Vagina (tissue), 2 donors: ENCODE results near the gene PIK3R1. TPM values are rescaled to one million over a fixed set of nuclear protein-coding genes. Genes with fewer than 3 reads are reported as not detected.

ENCODE experiments used
- DNase-seq, 2 donors: peaks; one replicate each; pipeline ENCODE4 v3.0.0-alpha.2; 2017; ENCODE audit errors: extremely low spot score in 2 of 2
- H3K27ac ChIP-seq: fragments of 200-600 bp; sonication (generic); one replicate; pipeline ENCODE4 v1.5.1; 2019
- H3K27me3 ChIP-seq: fragments of 200-600 bp; sonication (generic); one replicate; pipeline ENCODE4 v1.5.1; 2019
- H3K36me3 ChIP-seq, 2 donors: fragments of 200-600 bp; sonication (generic); one replicate each; pipeline ENCODE4 v1.5.1; 2017 to 2019
- H3K4me1 ChIP-seq: fragments of 200-600 bp; sonication (generic); one replicate; pipeline ENCODE4 v1.5.1; 2019
- H3K4me3 ChIP-seq, 2 donors: fragments of 200-600 bp; sonication (generic); 1 replicate in 1 of 2; 2 replicates in 1 of 2; pipeline ENCODE4 v1.5.1; 2016 to 2019
- H3K9me3 ChIP-seq: fragments of 200-600 bp; sonication (generic); one replicate; pipeline ENCODE4 v1.5.1; 2019
- CTCF ChIP-seq, 3 experiments: fragments of 450-650 bp in 2 of 3; fragments of 200-600 bp in 1 of 3; sonication (generic) in 1 of 3; IDR thresholded peaks; one replicate each; pipeline ENCODE4 v1.5.1; 2017 to 2019; ENCODE audit warnings: antibody characterized with exemption in 3 of 3, mild to moderate bottlenecking in 2 of 3, moderate library complexity in 2 of 3
- POLR2A ChIP-seq, 2 donors: fragments of 450-650 bp; IDR thresholded peaks; one replicate each; pipeline ENCODE4 v1.6.1; 2017; ENCODE audit warnings: antibody characterized with exemption in 2 of 2, mild to moderate bottlenecking in 2 of 2, moderate library complexity in 2 of 2
- POLR2AphosphoS5 ChIP-seq, 2 donors: sonication (generic); formaldehyde crosslinking; IDR thresholded peaks; one replicate each; pipeline ENCODE4 v1.9.0; 2017; ENCODE audit warnings: antibody characterized with exemption in 2 of 2, mild to moderate bottlenecking in 2 of 2, low read depth in 1 of 2; ENCODE audit not compliant: insufficient read depth in 1 of 2
- intact Hi-C: fragments of 100-400 bp; cut with DNase I; formaldehyde crosslinking; loops from one replicate; pipeline ENCODE4 v1.15.1; 2023
- total RNA-seq: library from RNA; depleted of rRNA; stranded (reverse); fragments of >200 nt; gene quantifications from one replicate; pipeline ENCODE4 v1.2.3, GENCODE V29; 2016

The PIK3R1 gene
- total RNA-seq, 1 donor from 2014 or later = 134 TPM

GRCh38 chr5:68274847-68275651 lies 59.5 kb downstream of the PIK3R1 start:
- no peak for DNase-seq
- TF ChIP-seq CTCF (IDR thresholded peaks at IDR 0.05) (no peak), POLR2A (IDR thresholded peaks at IDR 0.05) (no peak), POLR2AphosphoS5 (IDR thresholded peaks at IDR 0.05; ENCODE audit: insufficient read depth in 1 of 2, low read depth in 1 of 2) (no peak)
- Histone ChIP-seq H3K27me3 (no peaks in the 10 kb centered on the region), H3K27ac (no peak overlapping the region), H3K4me3 (no peak overlapping the region), H3K9me3 (no peaks in the 10 kb centered on the region), H3K4me1 (peaks cover 53% of the 10 kb centered on the region), H3K36me3 (peaks cover 0 to 48% of the 10 kb centered on the region in 2 donors)
- intact Hi-C loops = no loop called here

- H3K4me3 ChIP-seq = no peak overlapping the region
- H3K9me3 ChIP-seq = no peaks in the 10 kb centered on the region
- no peak for DNase-seq
- H3K36me3 ChIP-seq = peaks cover 0 to 65% of the 10 kb centered on the region in 2 donors
- H3K4me1 ChIP-seq = peaks cover 40% of the 10 kb centered on the region
- TF ChIP-seq POLR2AphosphoS5 (IDR thresholded peaks at IDR 0.05; ENCODE audit: insufficient read depth in 1 of 2, low read depth in 1 of 2) = no peak
- TF ChIP-seq POLR2A (IDR thresholded peaks at IDR 0.05) = no peak
- TF ChIP-seq CTCF (IDR thresholded peaks at IDR 0.05) = no peak
- peak overlapping the region; percentile 14 for H3K27ac ChIP-seq
- H3K27me3 ChIP-seq = no peaks in the 10 kb centered on the region
- intact Hi-C loops = no loop called here
These were observed 61.2 kb downstream of the PIK3R1 start for GRCh38 chr5:68276740-68277139.

- Histone ChIP-seq H3K9me3 (no peaks in the 10 kb centered on the region), H3K4me1 (peaks cover 38% of the 10 kb centered on the region), H3K36me3 (peaks cover 0 to 71% of the 10 kb centered on the region in 2 donors), H3K4me3 (no peak overlapping the region), H3K27ac (peak overlapping the region; percentile 17), H3K27me3 (no peaks in the 10 kb centered on the region)
- TF ChIP-seq POLR2AphosphoS5 (IDR thresholded peaks at IDR 0.05; ENCODE audit: insufficient read depth in 1 of 2, low read depth in 1 of 2) = no peak
- TF ChIP-seq POLR2A (IDR thresholded peaks at IDR 0.05) = no peak
- no peak for TF ChIP-seq CTCF (IDR thresholded peaks at IDR 0.05)
- no peak for DNase-seq
- intact Hi-C loops = no loop called here
These were observed 61.9 kb downstream of the PIK3R1 start for GRCh38 chr5:68277431-68277830.

- no peak for TF ChIP-seq CTCF (IDR thresholded peaks at IDR 0.05)
- TF ChIP-seq POLR2A (IDR thresholded peaks at IDR 0.05) = no peak
- TF ChIP-seq POLR2AphosphoS5 (IDR thresholded peaks at IDR 0.05; ENCODE audit: insufficient read depth in 1 of 2, low read depth in 1 of 2) = no peak
- no peak for DNase-seq
- Histone ChIP-seq H3K4me3 (no peak overlapping the region), H3K27me3 (no peaks in the 10 kb centered on the region), H3K9me3 (no peaks in the 10 kb centered on the region), H3K36me3 (peaks cover 0 to 84% of the 10 kb centered on the region in 2 donors), H3K4me1 (peaks cover 35% of the 10 kb centered on the region), H3K27ac (peak overlapping the region; percentile 32)
- intact Hi-C loops = no loop called here
These were observed 64.4 kb downstream of the PIK3R1 start for GRCh38 chr5:68279984-68280383.

- Histone ChIP-seq H3K36me3 (peaks cover 0 to 71% of the 10 kb centered on the region in 2 donors), H3K27ac (peak overlapping the region; percentile 32), H3K4me1 (peaks cover 49% of the 10 kb centered on the region), H3K4me3 (peak overlapping the region in 1 of 2 donors; percentile 3), H3K27me3 (no peaks in the 10 kb centered on the region), H3K9me3 (no peaks in the 10 kb centered on the region)
- DNase-seq = no peak
- TF ChIP-seq POLR2A (IDR thresholded peaks at IDR 0.05) = no peak
- TF ChIP-seq POLR2AphosphoS5 (IDR thresholded peaks at IDR 0.05; ENCODE audit: insufficient read depth in 1 of 2, low read depth in 1 of 2) = no peak
- no peak for TF ChIP-seq CTCF (IDR thresholded peaks at IDR 0.05)
- intact Hi-C loops = no loop called here
These were observed 66.4 kb downstream of the PIK3R1 start for GRCh38 chr5:68282001-68282400.
